Epithelial cell of proximal tubule (primary cell): Measurements from ENCODE around the gene SETX. TPM values are rescaled to one million over a fixed set of nuclear protein-coding genes. Genes with fewer than 3 reads are reported as not detected.

ENCODE experiments used
- DNase-seq: peaks from one replicate; pipeline ENCODE4 v3.0.0-alpha.2; 2011; ENCODE audit warnings: low read depth
- H3K4me3 ChIP-seq: 2 replicates; pipeline ENCODE4 v1.5.1; 2011; ENCODE audit warnings: low read depth, mild to moderate bottlenecking, low read length
- CTCF ChIP-seq: conservative IDR thresholded peaks from 2 replicates; pipeline ENCODE4 v1.5.1; 2012; ENCODE audit warnings: low read depth, mild to moderate bottlenecking, low read length
- total RNA-seq: library from RNA; depleted of rRNA; stranded (reverse); fragments of >200 nt; gene quantifications from 2 replicates; pipeline ENCODE4 v1.2.3, GENCODE V29; 2015

Gene SETX
- total RNA-seq, 1 donor from 2014 or later: 34.7 TPM

DNA sequence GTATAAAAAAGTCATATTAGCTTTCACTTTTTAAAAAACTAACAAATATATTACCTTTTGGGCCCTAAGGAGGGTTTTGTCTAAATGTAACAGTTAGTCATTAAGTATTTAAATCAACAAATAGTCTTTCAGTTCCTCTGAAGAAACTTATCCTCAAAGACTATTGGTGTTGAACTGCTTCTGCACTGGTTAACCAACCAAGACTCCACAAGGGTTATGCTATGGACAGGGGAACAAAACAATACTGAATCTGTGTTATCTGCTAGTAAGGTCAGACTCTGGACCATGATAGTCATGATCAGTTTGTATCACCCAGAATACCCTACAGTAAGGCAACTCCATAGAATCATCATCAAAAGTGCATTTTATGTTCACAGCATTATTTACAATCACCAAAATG lies 42.4 kb downstream of the SETX start:
- DNase-seq: no peak
- H3K4me3 ChIP-seq: no peak overlapping the region
- TF ChIP-seq CTCF: no peak

DNA sequence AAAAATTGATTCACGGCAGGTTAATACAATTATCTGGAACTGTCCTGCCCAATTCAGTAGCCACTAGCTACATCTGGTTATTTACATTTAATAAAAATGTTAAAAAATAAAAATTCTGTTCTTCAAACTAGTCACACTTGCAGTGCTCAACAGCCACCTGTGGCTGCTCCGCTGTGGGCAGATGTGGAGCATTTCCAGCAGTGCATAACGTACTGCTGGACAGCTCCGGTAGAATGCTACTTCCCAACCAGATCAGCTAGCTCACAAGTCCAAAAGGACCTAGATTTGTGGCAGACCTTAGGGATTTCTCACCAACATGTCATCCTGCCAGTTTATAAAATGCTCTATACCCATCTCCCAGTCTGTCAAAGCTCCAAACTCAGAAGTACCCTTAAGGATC lies 42.8 kb downstream of the SETX start:
- DNase-seq: no peak
- H3K4me3 ChIP-seq: no peak overlapping the region
- no peak for TF ChIP-seq CTCF

GRCh38 chr9:132309056-132309455 lies 45.7 kb downstream of the SETX start:
- no peak overlapping the region for H3K4me3 ChIP-seq
- TF ChIP-seq CTCF: no peak
- DNase-seq: no peak

- TF ChIP-seq CTCF: no peak
- H3K4me3 ChIP-seq: no peak overlapping the region
- no peak for DNase-seq
These were observed 53.3 kb downstream of the SETX start for GRCh38 chr9:132301521-132301920.

- DNase-seq: no peak
- no peak for TF ChIP-seq CTCF
- no peak overlapping the region for H3K4me3 ChIP-seq
These were observed 55.6 kb downstream of the SETX start for GRCh38 chr9:132299221-132299620.

DNA sequence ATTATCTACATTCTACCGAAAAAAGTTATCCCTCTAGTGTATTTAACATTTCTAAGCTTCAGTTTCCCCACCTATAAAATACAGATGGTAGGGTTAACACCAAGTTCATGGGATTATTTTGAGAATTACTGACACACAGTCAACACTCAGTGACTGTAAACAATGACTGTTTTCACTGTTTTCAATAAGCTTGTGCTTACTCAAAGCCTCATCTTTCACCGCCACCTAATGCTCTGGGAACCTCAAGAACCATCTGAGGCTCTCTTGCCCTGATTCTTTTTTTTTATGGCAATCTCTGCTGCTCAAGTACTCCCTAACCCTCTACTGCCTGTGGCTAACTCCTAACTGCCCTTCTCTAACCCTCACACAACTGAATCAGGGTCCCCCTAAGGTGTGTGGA lies 59.6 kb downstream of the SETX start:
- no peak overlapping the region for H3K4me3 ChIP-seq
- no peak for DNase-seq
- no peak for TF ChIP-seq CTCF

- TF ChIP-seq CTCF: no peak
- H3K4me3 ChIP-seq: no peak overlapping the region
- DNase-seq: no peak
These were observed 61.6 kb downstream of the SETX start for GRCh38 chr9:132293145-132293721.
